GM23338 (cell line): ENCODE data around the gene RPS21.

Experiments
- EZH2 ChIP-seq: fragments of 200-600 bp; sonication (generic); IDR thresholded peaks from one replicate; pipeline ENCODE4 v1.8.0; 2017; ENCODE audit warnings: antibody characterized with exemption, mild to moderate bottlenecking, low read depth; ENCODE audit not compliant: unreplicated experiment
- EZH2phosphoT487 ChIP-seq: fragments of 200-600 bp; sonication (generic); IDR thresholded peaks from one replicate; pipeline ENCODE4 v1.8.1; 2018; ENCODE audit warnings: antibody characterized with exemption; ENCODE audit not compliant: unreplicated experiment

DNA sequence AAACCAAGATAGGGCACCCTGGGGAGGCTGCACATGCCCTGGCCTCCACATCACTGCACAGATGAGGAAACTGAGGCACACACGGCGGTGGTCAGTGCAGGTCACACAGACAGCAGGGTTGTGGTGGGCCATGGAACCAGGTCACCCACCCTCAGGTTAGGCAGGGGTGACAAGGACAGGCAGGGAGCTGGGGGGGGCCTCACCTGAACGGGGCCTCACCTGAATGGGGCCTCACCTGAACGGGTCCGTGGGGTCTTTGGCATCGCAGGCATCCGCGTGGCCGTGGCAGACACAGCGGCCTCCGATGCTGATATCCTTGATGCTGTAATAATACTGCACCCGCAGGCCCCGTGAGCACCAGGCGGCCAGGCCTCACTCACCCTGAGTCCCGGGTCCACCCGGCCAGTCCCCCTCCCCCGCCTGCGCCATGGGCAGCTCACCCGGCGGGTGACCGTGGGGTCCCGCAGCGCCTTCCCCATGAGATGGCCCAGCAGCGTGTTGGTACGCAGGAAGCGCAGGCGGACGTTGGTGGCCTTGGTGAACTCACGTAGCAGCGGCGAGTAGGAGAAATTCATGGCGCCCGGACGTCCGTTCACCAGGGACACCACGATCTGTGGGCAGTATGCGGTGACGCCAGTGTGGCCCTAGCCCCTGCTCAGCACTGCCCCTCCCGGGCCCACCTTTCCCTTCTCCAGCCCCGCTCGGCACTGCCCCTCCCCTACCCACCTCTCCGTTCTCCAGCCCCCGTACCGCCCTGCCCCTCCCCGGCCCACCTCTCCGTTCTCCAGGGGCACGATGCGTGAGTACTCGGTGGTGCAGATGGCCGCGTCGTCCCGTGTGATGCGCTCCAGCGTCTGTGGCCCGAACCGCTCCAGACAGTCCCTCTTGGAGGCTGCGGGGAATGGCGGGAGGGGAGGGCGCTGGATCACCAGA, 35.2 kb upstream of the RPS21 start:
- no peak for TF ChIP-seq EZH2
- no peak for TF ChIP-seq EZH2phosphoT487
